Panc1 (cell line): Measurements from ENCODE around the gene LHFPL2. TPM values are rescaled to one million over a fixed set of nuclear protein-coding genes. Genes with fewer than 3 reads are reported as not detected.

Source experiments
- ATAC-seq: fragments of 200-7000 bp; cut with Tn5 transposase; 2 replicates; pipeline ENCODE4 v1.9.1; 2020; ENCODE audit warnings: mild to moderate bottlenecking, moderate library complexity
- BruUV-seq: library from RNA; stranded (reverse); fragments of 400-500 nt; replicated peaks from 2 replicates; lab custom pipeline; 2021; lab: Mats Ljungman, UMichigan
- CTCF ChIA-PET: fragments of 300-600 bp; sonication (Branson Sonifier 250); formaldehyde crosslinking; loops from one replicate; lab custom pipeline; 2022; ENCODE audit warnings: antibody characterized with exemption; lab: Charles Lee
- POLR2A ChIA-PET: fragments of 300-600 bp; sonication (Branson Sonifier 250); formaldehyde crosslinking; loops from one replicate; lab custom pipeline; 2022; ENCODE audit warnings: antibody characterized with exemption; lab: Charles Lee
- DNase-seq: peaks from one replicate; pipeline ENCODE4 v3.0.0-alpha.2; 2010; ENCODE audit warnings: low read depth, low spot score
- H3K27ac ChIP-seq: 2 replicates; pipeline ENCODE4 v1.5.1; 2011; ENCODE audit warnings: mild to moderate bottlenecking, low read length, inconsistent platforms
- H3K27me3 ChIP-seq: fragments of 200-500 bp; sonication (Bioruptor generic); 2 replicates; pipeline ENCODE4 v1.6.0; 2014; ENCODE audit warnings: low read length, inconsistent platforms; ENCODE audit not compliant: control insufficient read depth, insufficient read depth
- H3K36me3 ChIP-seq: fragments of 200-500 bp; sonication (Bioruptor generic); 2 replicates; pipeline ENCODE4 v1.5.1; 2014; ENCODE audit warnings: inconsistent platforms, mild to moderate bottlenecking, low read length, moderate library complexity; ENCODE audit not compliant: control insufficient read depth, insufficient read depth
- H3K4me1 ChIP-seq: 2 replicates; pipeline ENCODE4 v1.5.1; 2011; ENCODE audit warnings: inconsistent platforms, mild to moderate bottlenecking, low read length, moderate library complexity; ENCODE audit not compliant: control insufficient read depth, insufficient read depth
- H3K4me3 ChIP-seq, 2 experiments: 2 replicates each; pipeline ENCODE4 v1.5.1; 2011 to 2012; ENCODE audit warnings: low read depth in 2 of 2, low read length in 2 of 2, mild to moderate bottlenecking in 2 of 2, inconsistent platforms in 1 of 2, moderate library complexity in 1 of 2
- H3K9me3 ChIP-seq: fragments of 200-500 bp; sonication (Bioruptor generic); 2 replicates; pipeline ENCODE4 v1.5.1; 2014; ENCODE audit warnings: low read depth, mild to moderate bottlenecking, inconsistent platforms, low read length, moderate library complexity; ENCODE audit not compliant: control insufficient read depth, insufficient read depth
- POLR2AphosphoS5 ChIP-seq: IDR thresholded peaks from 2 replicates; pipeline ENCODE4 v1.6.1; 2012; ENCODE audit warnings: mild to moderate bottlenecking, low read depth, low read length, moderate library complexity
- SIN3A ChIP-seq: IDR thresholded peaks from 2 replicates; pipeline ENCODE4 v1.6.1; 2012; ENCODE audit warnings: low read depth, mild to moderate bottlenecking, low read length, moderate library complexity, borderline replicate concordance; ENCODE audit not compliant: insufficient read depth
- TCF7L2 ChIP-seq: IDR thresholded peaks from 2 replicates; pipeline ENCODE4 v1.6.1; 2011; ENCODE audit warnings: mild to moderate bottlenecking, low read depth, low read length, inconsistent platforms
- in situ Hi-C: cut with HindIII; loops from 2 replicates; pipeline ENCODE4 v1.10.0; 2016; ENCODE audit warnings: low sequenced_read_pairs, low pct_unique_long_range_greater_than_20kb
- intact Hi-C: fragments of 100-400 bp; cut with micrococcal nuclease; formaldehyde crosslinking; loops from one replicate; pipeline ENCODE4 v1.10.0; 2022; ENCODE audit not compliant: unreplicated experiment
- total RNA-seq: library from RNA; stranded (reverse); gene quantifications from one replicate; pipeline ENCODE4 v1.2.1, GENCODE V29; 2021; ENCODE audit not compliant: unreplicated experiment
- TF ChIP-seq, protein P1 (sequence below), 2 experiments: IDR thresholded peaks; 2 replicates each; pipeline ENCODE4 v1.6.1; 2011 to 2012; ENCODE audit warnings: low read depth in 2 of 2, control low read depth in 1 of 2, low read length in 1 of 2, mild to moderate bottlenecking in 1 of 2, moderate library complexity in 1 of 2; ENCODE audit not compliant: insufficient read depth in 1 of 2
- TF ChIP-seq, protein P2 (sequence below): fragments of 450-650 bp; IDR thresholded peaks from 2 replicates; pipeline ENCODE4 v1.5.1; 2017; ENCODE audit warnings: mild to moderate bottlenecking

LHFPL2 gene
- total RNA-seq, 1 experiment from 2014 or later, result 25.8 TPM

DNA sequence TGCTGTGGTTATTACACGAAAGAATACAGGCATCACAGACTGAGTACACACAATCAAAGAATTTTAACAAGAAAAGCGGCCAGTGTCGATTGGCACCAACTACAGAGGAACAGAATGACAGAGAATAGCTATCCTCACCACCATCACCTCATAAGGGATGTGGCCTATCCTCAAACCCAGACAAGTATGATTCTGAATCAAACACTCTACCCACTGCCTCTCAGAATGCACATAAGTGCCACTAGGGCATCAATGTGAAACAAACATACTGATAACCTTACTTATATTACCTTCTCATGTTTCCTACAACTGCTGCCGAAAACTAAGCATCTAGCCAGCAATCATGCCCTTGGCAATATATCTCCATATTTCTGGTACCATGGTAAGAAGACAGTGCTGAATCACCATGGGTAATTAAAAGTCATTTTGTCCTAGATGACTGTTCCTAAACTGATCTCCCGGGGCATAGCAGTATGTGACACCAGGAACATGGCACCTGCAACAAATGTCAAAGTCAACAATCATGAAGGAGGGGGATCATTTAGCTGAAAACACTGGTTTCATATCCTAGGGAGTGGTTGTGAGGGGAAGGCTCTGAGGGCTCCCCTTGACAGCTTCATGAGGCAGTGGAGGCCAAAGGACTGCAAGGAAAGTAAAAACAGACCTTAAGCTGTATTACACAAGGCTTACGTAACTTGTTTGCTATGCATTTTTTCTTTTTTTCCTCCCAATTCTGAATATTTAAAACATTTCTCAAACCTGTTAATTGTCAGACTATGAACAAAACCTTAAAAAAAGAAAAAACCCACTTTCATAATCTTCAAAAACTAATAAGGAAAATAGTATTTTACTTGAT is 88.3 kb downstream of the LHFPL2 start:
- ChIA-PET CTCF (no interaction called here), POLR2A (no interaction called here)
- intact Hi-C loops (no loop called here), in situ Hi-C loops (no loop called here)
- Histone ChIP-seq H3K9me3 (no peaks in the 10 kb centered on the region), H3K27ac (no peak overlapping the region), H3K36me3 (no peaks in the 10 kb centered on the region), H3K4me3 (no peak overlapping the region), H3K27me3 (no peaks in the 10 kb centered on the region), H3K4me1 (no peaks in the 10 kb centered on the region)
- no TSS peak for BruUV-seq
- ATAC-seq (no peak), DNase-seq (no peak)
- no peak for TF ChIP-seq SIN3A
- no peak for TF ChIP-seq POLR2AphosphoS5
- TF ChIP-seq, protein P1, sequence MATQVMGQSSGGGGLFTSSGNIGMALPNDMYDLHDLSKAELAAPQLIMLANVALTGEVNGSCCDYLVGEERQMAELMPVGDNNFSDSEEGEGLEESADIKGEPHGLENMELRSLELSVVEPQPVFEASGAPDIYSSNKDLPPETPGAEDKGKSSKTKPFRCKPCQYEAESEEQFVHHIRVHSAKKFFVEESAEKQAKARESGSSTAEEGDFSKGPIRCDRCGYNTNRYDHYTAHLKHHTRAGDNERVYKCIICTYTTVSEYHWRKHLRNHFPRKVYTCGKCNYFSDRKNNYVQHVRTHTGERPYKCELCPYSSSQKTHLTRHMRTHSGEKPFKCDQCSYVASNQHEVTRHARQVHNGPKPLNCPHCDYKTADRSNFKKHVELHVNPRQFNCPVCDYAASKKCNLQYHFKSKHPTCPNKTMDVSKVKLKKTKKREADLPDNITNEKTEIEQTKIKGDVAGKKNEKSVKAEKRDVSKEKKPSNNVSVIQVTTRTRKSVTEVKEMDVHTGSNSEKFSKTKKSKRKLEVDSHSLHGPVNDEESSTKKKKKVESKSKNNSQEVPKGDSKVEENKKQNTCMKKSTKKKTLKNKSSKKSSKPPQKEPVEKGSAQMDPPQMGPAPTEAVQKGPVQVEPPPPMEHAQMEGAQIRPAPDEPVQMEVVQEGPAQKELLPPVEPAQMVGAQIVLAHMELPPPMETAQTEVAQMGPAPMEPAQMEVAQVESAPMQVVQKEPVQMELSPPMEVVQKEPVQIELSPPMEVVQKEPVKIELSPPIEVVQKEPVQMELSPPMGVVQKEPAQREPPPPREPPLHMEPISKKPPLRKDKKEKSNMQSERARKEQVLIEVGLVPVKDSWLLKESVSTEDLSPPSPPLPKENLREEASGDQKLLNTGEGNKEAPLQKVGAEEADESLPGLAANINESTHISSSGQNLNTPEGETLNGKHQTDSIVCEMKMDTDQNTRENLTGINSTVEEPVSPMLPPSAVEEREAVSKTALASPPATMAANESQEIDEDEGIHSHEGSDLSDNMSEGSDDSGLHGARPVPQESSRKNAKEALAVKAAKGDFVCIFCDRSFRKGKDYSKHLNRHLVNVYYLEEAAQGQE (IDR thresholded peaks at IDR 0.05; ENCODE audit: insufficient read depth in 1 of 2, low read depth in 2 of 2, low read length in 1 of 2), result no peak
- TF ChIP-seq, protein P2, sequence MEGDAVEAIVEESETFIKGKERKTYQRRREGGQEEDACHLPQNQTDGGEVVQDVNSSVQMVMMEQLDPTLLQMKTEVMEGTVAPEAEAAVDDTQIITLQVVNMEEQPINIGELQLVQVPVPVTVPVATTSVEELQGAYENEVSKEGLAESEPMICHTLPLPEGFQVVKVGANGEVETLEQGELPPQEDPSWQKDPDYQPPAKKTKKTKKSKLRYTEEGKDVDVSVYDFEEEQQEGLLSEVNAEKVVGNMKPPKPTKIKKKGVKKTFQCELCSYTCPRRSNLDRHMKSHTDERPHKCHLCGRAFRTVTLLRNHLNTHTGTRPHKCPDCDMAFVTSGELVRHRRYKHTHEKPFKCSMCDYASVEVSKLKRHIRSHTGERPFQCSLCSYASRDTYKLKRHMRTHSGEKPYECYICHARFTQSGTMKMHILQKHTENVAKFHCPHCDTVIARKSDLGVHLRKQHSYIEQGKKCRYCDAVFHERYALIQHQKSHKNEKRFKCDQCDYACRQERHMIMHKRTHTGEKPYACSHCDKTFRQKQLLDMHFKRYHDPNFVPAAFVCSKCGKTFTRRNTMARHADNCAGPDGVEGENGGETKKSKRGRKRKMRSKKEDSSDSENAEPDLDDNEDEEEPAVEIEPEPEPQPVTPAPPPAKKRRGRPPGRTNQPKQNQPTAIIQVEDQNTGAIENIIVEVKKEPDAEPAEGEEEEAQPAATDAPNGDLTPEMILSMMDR, result no peak
- no peak for TF ChIP-seq TCF7L2

DNA sequence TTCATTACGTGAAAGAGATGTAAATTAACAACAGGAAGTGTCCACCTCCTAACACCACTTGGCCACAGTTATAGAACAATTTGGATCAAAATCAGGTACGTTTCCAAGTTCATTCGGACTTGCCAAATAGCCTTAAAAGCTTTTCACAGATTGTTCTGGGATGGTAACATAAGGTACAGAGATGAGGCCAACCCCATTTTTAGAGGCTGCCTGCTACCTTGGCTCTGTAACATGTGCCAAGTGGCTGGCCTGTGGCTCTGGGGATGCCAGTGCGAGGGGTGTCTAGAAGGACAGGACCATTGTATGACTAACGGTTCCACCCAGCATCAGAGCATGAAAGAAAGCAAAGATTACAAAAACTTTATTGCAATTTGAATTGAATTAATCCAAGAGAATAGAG is 91.0 kb downstream of the LHFPL2 start:
- no peak for DNase-seq
- no peaks in the 10 kb centered on the region for H3K27me3 ChIP-seq
- no peaks in the 10 kb centered on the region for H3K9me3 ChIP-seq
- TF ChIP-seq, protein P2, result no peak
- TF ChIP-seq SIN3A (no peak), POLR2AphosphoS5 (no peak), TCF7L2 (no peak)
- TF ChIP-seq, protein P1 (IDR thresholded peaks at IDR 0.05; ENCODE audit: insufficient read depth in 1 of 2, low read depth in 2 of 2, low read length in 1 of 2), result no peak
- H3K4me1 ChIP-seq, result no peaks in the 10 kb centered on the region
- POLR2A ChIA-PET, result no interaction called here
- H3K36me3 ChIP-seq, result no peaks in the 10 kb centered on the region
- H3K27ac ChIP-seq, result no peak overlapping the region
- CTCF ChIA-PET, result no interaction called here
- no peak for ATAC-seq
- BruUV-seq, result no TSS peak
- intact Hi-C loops (no loop called here), in situ Hi-C loops (no loop called here)
- H3K4me3 ChIP-seq, result no peak overlapping the region
